ENCODE results near the gene PPP4R1.
"Not testable (repeated sequence)": the region's sequence is repeated elsewhere in the genome, so short reads cannot be mapped to it uniquely, and the experiment has no call there.

Gene PPP4R1

DNA sequence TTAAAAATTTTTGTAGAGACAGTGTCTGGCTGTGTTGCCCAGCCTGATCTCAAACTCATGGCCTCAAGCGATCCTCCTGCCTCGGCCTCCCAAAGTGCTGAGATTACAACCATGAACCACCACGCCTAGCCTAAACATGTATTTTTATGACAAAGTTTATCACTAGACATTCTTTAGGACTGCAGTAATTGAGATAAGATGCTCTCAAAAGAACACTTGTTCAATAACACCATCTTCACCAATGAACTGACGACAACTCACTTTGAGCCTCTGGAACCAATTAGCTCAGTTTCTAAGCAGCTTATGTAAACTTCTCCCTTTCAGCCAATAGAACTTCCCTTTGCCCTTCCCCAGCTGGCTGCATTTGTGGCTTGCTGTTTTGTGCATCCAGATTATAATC is 15.3 kb upstream of the PPP4R1 start:
- peak; percentile 46 for DNase-seq

DNA sequence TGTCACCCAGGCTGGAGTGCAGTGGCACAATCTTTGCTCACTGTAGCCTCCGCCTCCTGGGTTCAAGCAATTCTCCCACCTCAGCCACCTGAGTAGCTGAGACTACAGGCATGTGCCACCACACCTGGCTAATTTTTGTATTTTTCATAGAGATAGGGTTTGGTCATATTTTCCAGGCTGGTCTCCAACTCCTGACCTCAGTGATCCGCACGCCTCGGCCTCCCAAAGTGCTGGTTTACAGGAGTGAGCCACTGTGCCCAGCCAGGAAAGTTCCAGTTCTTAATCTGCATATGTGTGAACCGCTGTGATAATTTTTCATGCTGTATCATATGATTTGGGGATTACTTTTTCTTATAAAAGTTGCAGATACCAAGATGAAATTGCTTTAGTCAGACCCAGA is 14.6 kb upstream of the PPP4R1 start:
- no peak for DNase-seq

DNA sequence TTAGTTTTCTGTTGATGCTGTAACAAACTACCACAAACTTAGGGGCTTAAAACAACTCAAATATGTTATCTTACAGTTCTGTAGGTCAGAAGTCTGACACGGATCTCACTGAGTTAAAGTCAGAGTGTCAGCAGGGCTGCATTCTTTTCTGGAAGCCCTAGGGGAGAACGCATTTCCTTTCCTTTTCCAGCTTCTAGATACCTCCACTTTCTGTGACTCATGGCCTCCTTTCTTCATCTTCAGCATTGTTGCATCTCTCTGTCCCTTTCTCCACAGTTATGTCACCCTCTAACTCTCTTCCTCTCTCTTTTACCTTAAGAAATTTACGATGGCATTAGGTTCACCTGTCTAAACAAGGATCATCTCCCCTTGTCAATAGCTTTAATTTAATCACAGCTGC is 13.3 kb upstream of the PPP4R1 start:
- DNase-seq = no peak

DNA sequence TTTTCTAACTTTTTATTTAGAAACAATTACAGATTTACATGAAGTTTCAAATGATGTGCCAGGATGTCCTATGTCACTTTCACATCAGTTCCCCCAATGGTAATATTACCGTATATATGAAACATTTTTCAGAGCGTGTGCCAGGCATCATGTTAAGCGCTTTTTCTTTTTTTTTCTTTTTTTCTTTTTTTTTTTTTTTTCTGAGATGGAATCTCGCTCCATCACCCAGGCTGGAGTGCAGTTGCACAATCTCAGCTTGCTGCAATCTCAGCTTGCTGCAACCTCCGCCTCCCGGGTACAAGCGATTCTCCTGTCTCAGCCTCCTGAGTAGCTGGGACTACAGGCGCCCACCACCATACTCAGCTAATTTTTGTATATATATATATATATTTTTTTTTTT is 5.6 kb upstream of the PPP4R1 start:
- no peak for DNase-seq

DNA sequence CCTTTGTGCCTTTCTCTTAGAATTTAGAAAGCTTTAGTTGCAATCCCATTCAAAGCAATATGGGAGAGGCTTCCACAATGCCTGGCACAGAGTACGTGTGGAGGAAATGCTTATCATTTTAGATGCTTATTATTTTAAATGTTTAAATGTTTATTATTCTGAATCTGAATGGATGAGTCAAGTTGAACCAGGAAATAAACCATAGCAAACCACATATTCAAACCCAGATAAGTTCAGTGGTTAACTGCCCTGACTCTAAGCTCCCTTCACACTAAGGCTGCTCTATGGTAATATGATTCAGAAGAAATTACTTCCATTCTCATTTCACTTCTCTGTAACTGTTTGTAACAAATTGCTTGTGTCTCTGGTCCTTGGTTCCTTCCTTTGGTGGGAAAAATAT is 5.2 kb upstream of the PPP4R1 start:
- peak; percentile 44 for DNase-seq

DNA sequence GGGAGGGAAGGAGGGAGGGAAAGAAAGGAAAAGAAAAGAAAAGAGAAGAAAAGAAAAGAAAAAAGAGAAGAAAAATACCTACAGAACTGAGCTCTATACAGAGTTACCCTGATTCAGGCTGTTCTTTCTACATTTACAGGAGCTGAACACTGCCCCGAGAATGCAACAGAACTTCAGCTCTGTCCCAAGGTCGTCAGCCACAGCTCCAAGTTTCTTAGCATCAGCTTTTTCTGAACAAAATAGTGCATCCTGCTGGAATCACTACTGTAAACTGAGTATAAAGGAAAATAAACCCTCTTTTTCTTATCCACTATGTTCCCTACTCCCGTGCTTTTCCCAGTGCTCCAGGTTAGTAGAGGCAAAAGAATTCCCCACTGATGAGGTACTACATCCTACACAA is 4.7 kb upstream of the PPP4R1 start:
- no peak for DNase-seq

DNA sequence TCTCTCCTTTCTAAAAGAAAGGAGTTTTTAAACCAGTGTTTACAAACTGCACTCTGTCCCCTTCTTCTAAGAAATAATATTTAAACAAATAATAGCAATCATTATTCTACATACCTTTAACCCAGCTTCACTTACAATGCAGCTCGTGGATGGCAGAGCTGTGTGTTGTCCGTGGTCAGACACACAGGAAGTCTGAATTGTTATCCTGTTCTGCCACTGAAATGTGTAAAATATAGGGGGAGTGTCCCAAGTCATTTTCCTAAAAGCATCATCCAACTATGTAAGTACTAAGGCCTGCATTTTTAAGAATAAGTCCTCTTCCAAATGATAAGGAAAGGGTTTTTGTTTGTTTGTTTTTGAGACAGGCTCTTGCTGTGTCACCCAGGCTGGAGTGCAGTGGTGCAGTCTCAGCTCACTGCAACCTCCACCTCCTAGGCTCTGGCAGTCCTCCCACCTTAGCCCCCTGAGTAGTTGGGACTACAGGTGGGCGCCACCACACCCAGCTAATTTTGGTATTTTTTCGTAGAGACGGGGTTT is 2.7 kb upstream of the PPP4R1 start:
- no peak for DNase-seq

DNA sequence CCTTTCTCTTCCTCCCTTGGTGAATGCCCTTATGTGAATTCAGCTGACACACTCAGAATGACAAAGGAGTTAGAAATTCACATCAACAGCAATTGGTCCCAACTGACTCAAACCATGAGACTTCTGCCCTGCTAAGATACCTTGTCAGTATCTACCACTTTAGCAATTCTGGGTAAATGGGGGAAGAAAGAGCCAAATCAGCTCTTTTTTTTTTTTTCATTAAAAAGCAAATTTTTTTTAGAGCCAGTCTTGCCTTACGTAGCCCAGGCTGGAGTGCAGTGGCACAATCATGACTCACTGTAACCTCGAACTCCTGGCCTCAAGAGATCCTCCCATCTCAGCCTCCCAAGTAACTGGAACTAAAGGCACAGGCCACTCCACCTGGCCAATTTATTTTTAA is 1.7 kb upstream of the PPP4R1 start:
- DNase-seq = no peak

DNA sequence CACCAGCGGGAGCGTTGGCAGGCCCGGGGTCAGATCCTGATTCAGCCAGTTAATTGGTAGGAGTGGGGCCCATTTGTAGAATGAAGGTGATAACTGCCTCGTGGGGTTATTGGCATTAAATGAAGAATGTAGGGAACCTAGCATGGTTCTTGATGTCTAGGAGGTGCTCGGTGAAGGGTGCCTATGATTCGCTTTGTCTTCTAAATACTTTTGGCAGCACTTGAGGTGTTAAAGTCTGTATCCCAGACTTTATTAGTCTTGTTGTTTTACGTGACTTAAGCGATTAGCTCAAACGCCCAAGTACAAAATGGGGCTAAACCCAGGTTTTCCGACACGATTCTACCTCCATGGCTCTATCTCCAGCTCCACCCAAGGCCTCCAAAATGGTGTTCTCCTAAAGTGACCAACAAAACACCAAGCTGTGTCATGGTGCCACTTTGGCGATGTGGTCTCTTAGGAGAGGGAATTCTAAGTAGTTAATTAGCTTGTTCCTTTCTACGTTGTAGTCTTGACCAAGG is 980 bp upstream of the PPP4R1 start:
- no peak for DNase-seq

DNA sequence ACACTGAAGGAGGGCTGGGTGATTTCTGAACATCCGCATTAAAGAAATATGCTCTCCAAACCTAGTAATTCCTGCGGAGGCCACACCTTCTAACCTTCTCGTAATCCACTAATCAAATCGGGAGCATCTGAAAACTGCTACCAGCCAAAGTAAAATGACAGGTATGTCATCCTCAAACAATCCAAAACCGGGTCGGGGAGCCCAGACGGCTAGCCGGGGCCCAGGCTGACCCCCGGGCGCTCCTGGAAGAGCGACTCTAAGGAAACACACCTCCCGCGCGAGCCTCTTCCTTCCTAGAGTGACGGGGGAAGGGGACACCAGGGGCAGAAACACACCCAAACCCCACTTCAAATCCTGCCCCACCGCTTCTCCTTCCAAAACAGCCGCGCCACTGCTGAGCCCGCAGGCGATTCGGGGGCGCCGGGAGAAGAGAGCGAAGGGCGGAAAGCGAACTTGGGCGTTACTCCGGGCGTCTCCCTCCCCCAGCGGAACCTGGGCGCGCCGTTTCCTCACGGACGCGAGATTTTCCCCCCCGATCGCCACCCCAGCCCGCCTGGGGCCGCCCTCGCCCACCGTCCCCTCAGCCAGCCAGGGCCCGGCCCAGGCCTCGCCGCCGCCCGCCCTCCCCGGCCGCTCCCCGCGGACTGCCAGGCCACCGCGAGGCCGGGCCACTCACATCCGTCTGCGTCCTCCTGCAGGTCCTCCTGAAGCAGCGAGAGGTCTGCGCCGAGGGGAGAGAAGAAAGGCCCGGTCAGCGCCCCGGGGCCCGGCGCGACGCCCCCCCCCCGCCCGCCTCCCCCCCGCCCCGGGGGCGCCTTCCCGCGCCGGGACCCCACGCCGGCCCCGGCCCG is 584 bp downstream of the PPP4R1 start:
- peak; percentile 12 for DNase-seq

DNA sequence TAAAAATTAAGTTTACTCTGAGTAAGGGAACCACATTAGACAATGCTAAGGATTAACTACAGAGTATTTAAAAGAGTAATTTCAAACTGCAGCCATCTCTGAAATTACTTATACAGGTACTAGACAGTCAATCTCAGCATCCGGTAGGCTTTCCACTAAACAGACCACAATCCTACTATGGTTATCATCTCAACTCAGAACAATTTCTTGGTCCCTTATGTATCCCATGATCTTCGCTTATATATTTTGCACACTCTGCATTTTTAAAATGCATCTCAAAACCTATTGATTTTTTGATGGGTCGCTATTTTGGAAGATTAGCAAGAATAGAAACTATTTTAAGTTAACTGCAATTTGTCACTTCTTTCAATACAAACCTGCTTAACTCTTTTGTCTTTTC is 1.4 kb downstream of the PPP4R1 start:
- DNase-seq = no peak

DNA sequence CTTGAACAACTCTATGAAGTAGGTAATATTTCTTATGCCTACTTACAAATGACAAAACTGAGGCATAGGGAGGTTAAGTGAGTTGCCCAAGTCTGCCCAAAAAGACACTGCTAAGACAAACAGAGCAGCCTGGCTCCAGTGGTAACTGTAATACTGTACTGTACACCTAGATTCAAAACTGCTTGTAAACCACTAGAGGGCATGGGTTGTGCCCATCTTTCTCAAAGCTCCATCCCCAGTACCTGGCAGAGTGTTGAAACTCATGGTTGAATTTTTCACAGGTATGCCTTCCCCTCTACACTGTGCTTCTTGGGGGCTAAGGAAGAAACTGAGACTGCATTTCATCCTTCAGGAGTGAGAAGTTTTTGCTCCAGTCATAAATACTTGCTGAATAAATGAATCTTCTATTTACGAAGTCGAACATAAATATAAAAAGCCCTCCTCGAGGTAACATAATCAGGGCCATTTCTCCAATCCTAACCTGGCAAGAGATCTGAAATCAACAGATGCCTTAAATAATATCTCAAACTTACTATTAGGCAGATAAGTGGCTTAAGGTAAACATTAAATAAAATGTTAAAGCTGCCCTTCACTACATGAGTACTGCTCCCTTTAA is 2.0 kb downstream of the PPP4R1 start:
- DNase-seq = peak; percentile 26

DNA sequence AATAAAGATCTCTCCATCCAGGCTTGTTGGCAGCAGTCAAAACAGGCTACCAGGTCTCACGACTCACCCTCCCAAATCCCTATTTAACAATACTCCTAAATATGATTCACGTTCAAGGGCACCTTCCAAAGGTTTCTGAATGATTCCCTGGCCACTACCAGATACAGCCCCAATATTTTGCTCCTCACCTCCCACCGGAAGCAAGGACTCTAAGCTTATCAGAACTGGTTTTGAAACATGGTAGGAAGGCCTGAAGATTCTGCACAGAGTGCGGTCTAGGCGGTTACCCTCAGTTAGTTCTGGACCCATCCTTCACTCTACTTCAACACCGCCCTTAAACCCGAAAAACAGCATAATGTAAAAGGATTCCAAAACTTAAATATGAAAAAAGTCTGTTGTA is 5.2 kb downstream of the PPP4R1 start:
- no peak for DNase-seq

DNA sequence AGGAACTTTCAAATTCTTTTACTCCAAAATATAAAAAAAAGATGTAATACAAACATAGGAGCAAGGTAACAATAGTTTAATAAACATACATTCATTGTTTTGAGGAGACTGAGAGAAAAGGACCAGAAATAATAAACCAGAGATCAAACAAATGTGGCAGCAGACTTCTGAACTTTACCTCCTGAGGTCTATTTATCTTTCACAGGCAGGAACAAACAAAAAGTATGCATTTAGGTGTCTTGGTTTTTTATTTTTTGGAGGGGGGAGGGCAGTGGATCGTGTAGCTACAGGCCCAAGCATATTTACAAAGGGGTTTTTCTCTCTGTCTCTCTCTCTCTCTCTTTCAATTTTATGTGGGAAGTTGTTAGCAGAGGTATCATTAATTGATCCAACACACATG is 5.6 kb downstream of the PPP4R1 start:
- DNase-seq = no peak

DNA sequence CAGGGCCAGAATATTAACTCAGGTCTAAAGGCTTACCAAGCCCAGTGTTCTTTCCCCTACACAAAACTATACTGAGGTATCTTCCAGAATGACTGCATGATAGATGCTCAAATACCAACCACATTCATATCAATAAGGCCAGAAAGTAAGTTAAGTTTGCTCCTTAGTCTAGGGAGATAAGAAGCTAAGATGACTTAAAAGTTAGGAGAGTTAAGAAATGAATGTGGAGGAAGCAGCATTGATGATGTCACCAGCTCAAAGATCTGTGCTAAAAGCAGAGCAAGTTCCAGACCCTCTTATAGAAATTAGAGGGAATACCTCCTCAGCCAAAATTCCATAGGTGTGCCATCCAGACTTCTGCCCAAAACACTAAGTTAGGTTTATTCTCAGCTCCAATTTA is 6.1 kb downstream of the PPP4R1 start:
- no peak for DNase-seq

DNA sequence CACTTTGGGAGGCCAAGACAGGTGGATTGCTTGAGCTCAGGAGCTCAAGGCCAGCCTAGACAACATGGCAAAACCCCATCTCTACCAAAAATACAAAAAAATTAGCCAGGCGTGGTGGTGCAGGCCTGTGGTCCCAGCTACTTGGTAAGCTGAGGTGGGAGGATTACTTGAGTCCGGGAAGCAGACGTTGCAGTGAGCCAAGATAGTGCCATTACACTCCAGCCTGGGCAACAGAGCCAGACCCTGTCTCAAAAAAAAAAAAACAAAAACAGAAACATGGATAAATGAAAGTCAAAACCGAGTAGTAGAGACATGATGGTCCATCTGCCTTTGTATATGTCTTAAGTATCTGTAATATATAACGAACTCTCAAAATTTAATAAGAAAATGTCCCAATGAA is 7.2 kb downstream of the PPP4R1 start:
- not testable (repeated sequence) for DNase-seq

DNA sequence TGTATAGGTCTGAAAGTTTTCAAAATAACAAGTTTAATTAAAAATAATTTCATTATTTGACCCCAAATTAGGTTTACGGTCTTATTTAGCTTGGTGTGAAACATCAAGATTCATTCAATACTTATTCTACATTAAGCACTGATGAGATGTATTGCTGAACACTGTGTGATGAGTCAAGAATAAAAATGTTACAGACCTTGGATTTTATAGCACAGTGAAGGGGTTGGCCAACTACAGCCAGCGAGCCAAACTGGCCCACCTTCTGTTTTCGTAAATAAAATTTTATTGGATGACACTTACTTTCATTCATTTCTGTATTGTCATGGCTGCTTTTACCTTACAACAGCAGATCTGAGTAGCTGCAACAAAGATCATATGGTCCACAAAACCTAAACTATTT is 8.3 kb downstream of the PPP4R1 start:
- DNase-seq = no peak

DNA sequence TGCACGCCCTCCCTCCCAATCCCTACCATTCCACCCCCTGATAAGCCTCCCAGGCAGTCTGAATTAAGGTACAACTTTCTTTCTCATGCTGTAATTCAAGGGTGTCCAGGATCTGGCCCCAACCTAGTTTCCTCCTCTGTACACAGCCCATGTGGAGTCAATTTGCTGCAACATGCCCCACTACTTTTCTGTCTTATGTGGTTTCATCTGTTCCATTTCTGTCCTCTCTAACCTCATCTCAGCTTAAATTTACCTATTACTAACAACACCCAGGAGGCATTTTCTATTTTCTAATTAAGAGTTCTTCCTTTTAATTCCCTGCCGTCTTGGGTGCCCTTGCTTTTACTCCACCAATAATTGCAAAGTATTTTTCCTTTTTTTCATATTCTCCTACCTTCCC is 10.0 kb downstream of the PPP4R1 start:
- no peak for DNase-seq

DNA sequence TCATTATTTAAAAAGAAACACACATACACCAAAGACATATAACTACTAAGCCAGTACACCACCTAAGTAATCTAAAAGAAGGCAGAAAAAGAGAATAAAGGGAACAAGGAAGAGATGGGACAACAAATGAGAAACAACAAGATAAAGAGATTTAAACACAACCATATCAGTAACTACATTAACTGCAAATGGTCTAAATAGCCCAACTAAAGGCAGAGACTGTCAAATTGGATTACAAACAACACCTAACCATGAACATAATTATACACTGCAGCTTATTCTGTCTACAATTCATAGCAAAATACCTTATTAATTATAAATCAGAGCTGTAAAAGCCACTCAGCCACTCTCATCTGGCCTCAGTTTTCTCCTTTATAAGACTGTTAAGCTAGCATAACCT is 15.0 kb downstream of the PPP4R1 start:
- no peak for DNase-seq

DNA sequence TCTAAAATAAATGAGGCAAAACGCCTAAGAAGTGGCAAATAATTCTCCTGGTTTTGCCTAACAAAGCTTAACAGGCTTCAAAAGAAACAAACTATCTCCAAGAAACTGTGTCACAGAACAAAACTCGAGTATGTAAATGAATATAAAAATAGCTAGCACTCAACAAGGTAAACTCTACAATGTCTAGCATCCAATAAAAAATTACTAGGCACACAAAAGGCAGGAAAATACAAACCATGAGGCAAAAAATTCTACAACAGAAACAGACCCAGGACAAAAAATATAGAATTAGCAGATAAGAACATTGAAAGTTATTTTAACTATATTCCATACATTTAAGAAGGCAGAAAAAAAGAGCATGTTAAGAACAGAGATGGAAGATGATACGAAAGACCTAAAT is 16.8 kb downstream of the PPP4R1 start:
- no peak for DNase-seq

DNA sequence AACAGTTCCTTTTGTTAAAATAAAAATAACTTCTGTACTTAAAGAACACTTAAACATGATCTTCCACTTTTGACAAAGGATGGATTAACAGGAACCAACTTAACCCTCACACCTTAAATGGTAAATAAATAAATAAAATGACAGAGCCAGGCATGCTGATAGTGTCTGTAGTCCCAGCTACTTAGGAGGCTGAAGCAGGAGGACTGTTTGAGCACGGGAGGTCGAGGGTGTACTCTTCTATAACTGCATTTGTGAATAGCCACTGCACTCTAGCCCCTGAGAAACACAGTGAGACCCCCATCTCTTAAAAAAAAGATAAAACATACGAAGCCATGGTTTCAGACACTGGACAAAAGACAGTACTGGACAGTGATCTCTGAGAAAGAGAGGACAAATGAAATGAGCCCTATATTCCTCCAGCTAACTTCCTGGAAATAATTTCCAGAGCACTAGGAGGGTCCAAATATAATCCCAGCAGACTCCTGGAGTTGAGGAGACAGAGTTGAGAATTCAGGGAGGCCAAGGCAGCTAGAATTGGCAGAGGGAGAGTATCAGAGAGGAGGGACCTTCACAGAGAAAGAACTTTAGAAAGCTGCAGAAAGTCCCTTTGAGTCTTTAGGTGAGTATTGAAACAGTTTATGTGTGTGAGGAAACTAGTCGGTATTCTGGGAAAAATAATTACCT is 17.4 kb downstream of the PPP4R1 start:
- DNase-seq = no peak

DNA sequence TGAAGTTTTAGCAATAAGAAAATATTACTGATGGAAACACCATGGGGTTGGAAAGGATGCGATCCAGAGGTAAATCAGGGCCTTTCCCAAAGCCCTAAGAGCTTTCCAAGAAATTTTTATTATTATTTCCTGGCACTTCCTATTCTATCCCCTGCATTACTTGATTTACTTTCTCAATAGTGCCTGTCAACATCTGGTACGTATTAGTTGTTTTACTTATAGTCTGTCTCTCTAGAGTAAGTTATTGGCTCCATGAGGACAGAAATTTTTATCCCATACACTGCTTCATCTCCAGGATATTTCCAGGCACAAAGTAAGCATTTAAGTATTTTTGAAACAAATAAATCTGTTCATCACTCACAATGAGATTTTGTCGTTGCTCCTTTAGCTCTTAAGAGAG is 18.1 kb downstream of the PPP4R1 start:
- no peak for DNase-seq

DNA sequence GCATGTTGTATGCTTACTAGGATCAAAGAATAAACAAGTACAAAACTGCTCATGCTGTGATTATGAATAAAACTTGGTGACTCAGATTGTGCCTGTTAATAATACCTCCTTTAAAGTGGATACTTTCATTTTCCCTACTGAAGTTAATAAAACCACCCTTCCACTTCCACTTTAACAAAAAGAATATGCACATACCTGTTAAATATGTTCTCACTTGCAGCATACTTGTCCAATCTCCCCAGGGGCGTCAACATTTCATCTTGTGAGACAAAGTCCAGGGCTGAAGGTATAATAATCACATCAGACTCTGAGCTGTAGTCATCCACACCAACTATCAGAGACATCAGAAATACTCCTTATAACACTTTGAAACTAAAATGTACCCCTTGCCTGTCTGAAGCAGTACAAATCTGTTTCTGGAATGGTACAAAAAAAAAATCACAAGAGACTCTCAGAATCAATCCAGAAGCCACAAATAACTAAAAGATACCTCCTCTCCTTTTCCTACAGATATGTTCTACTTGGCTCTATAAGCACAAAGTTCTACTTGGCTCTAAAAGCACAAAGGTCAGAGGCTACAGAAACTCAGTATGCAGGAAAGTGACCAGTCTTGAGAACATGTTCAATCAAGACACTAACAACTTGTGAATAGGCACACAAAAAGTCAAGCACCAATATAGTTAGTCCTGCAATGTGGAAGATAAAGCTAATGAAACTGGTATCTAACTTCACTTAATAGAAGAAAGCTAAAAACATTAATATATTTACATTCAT is 19.3 kb downstream of the PPP4R1 start:
- DNase-seq = no peak

Data from MV-4-11 (cell line).